GM23338 (cell line): ENCODE results near the gene RPS15. TPM values are rescaled to one million over a fixed set of nuclear protein-coding genes. Genes with fewer than 3 reads are reported as not detected.

Experiments
- ATAC-seq: fragments of 200-7000 bp; cut with Tn5 transposase; 3 replicates; pipeline ENCODE4 v1.9.1; 2020
- DNase-seq: peaks from one replicate; pipeline ENCODE4 v3.0.0-alpha.2; 2015; ENCODE audit warnings: low spot score
- H2AFZ ChIP-seq: fragments of 200-600 bp; sonication (generic); 2 replicates; pipeline ENCODE4 v1.8.0; 2016; ENCODE audit warnings: antibody characterized with exemption, mild to moderate bottlenecking, moderate library complexity
- H3F3A ChIP-seq: fragments of 200-600 bp; sonication (generic); replicated peaks from 2 replicates; pipeline ENCODE4 v1.8.0; 2017; ENCODE audit warnings: antibody characterized with exemption, mixed run types, low read depth
- H3K27ac ChIP-seq: fragments of 200-600 bp; sonication (generic); 2 replicates; pipeline ENCODE4 v1.6.1; 2016; ENCODE audit warnings: low read depth
- H3K27me3 ChIP-seq: fragments of 200-600 bp; sonication (generic); 2 replicates; pipeline ENCODE4 v1.8.0; 2016; ENCODE audit warnings: mild to moderate bottlenecking, mixed run types, moderate library complexity; ENCODE audit not compliant: insufficient read depth
- H3K36me3 ChIP-seq: fragments of 200-600 bp; sonication (generic); 2 replicates; pipeline ENCODE4 v1.8.0; 2016; ENCODE audit warnings: mild to moderate bottlenecking; ENCODE audit not compliant: insufficient read depth
- H3K4me1 ChIP-seq: fragments of 200-600 bp; sonication (generic); 2 replicates; pipeline ENCODE4 v1.8.0; 2016; ENCODE audit warnings: mild to moderate bottlenecking, moderate library complexity; ENCODE audit not compliant: insufficient read depth
- H3K4me2 ChIP-seq: fragments of 200-600 bp; sonication (generic); 2 replicates; pipeline ENCODE4 v1.7.1; 2017; ENCODE audit warnings: mixed run types
- H3K4me3 ChIP-seq: fragments of 200-600 bp; sonication (generic); 2 replicates; pipeline ENCODE4 v1.6.1; 2016; ENCODE audit warnings: mixed run types
- H3K79me2 ChIP-seq: fragments of 200-600 bp; sonication (generic); replicated peaks from 2 replicates; pipeline ENCODE4 v1.8.0; 2017; ENCODE audit warnings: mild to moderate bottlenecking; ENCODE audit not compliant: insufficient read depth
- H3K9me2 ChIP-seq: fragments of 200-600 bp; sonication (generic); 2 replicates; pipeline ENCODE4 v1.8.0; 2017; ENCODE audit not compliant: insufficient read depth
- H4K20me1 ChIP-seq: fragments of 200-600 bp; sonication (generic); replicated peaks from 2 replicates; pipeline ENCODE4 v1.8.0; 2017; ENCODE audit warnings: mild to moderate bottlenecking; ENCODE audit not compliant: insufficient read depth
- H3K27ac Mint-ChIP-seq: 2 replicates; pipeline ENCODE4 v1.8.0; 2020; ENCODE audit warnings: inconsistent platforms, mild to moderate bottlenecking, moderate library complexity, mixed read lengths
- H3K27me3 Mint-ChIP-seq: 3 replicates; pipeline ENCODE4 v1.8.0; 2022; ENCODE audit warnings: low read depth, mild to moderate bottlenecking, moderate library complexity, mixed read lengths, inconsistent platforms; ENCODE audit not compliant: insufficient read depth, poor library complexity
- H3K36me3 Mint-ChIP-seq: 3 replicates; pipeline ENCODE4 v1.8.0; 2021; ENCODE audit warnings: low read depth, mild to moderate bottlenecking, inconsistent platforms, moderate library complexity, mixed read lengths
- H3K4me1 Mint-ChIP-seq: 3 replicates; pipeline ENCODE4 v1.8.0; 2020; ENCODE audit warnings: mild to moderate bottlenecking, inconsistent platforms, mixed read lengths
- H3K4me3 Mint-ChIP-seq: 3 replicates; pipeline ENCODE4 v1.8.0; 2021; ENCODE audit warnings: moderate library complexity, mild to moderate bottlenecking, inconsistent platforms, mixed read lengths
- H3K9me3 Mint-ChIP-seq: 3 replicates; pipeline ENCODE4 v1.8.0; 2020; ENCODE audit warnings: moderate library complexity, mild to moderate bottlenecking, inconsistent platforms, mixed read lengths
- CREB1 ChIP-seq: fragments of 250-450 bp; sonication (Bioruptor Pico); IDR thresholded peaks from 2 replicates; pipeline ENCODE4 v1.5.0; 2020; ENCODE audit warnings: low read depth, mild to moderate bottlenecking, moderate library complexity
- CTCF ChIP-seq, 2 experiments: fragments of 200-600 bp in 1 of 2; sonication (generic) in 1 of 2; conservative IDR thresholded peaks; 2 replicates each; pipeline versions ENCODE4 v1.5.1 to v1.6.1; 2016 to 2017; ENCODE audit warnings: antibody characterized with exemption in 2 of 2, low read depth in 2 of 2, mild to moderate bottlenecking in 2 of 2, moderate library complexity in 1 of 2
- EZH2 ChIP-seq: fragments of 200-600 bp; sonication (generic); IDR thresholded peaks from one replicate; pipeline ENCODE4 v1.8.0; 2017; ENCODE audit warnings: antibody characterized with exemption, mild to moderate bottlenecking, low read depth; ENCODE audit not compliant: unreplicated experiment
- JUNB ChIP-seq: IDR thresholded peaks from one replicate; pipeline ENCODE4 v1.6.1; 2016; ENCODE audit warnings: antibody characterized with exemption; ENCODE audit not compliant: unreplicated experiment
- POLR2AphosphoS5 ChIP-seq: IDR thresholded peaks from 2 replicates; pipeline ENCODE4 v1.6.1; 2016; ENCODE audit warnings: antibody characterized with exemption, low read depth
- REST ChIP-seq: IDR thresholded peaks from one replicate; pipeline ENCODE4 v1.6.1; 2018; ENCODE audit warnings: antibody characterized with exemption; ENCODE audit not compliant: unreplicated experiment
- STAT1 ChIP-seq: IDR thresholded peaks from one replicate; pipeline ENCODE4 v1.6.1; 2016; ENCODE audit warnings: antibody characterized with exemption; ENCODE audit not compliant: unreplicated experiment
- ZNF114 ChIP-seq: fragments of 250-450 bp; sonication (Bioruptor Pico); IDR thresholded peaks from 2 replicates; pipeline ENCODE4 v1.5.0; 2020; ENCODE audit warnings: mild to moderate bottlenecking, moderate library complexity
- polyA plus RNA-seq: library from polyadenylated mRNA; unstranded; fragments of >200 nt; fragmentation: Nextera tagmentation; extraction: Ambion mirVana; gene quantifications from 2 replicates; pipeline ENCODE4 v1.2.1, GENCODE V29; 2016
- total RNA-seq: library from RNA; depleted of rRNA; stranded (reverse); fragments of >200 nt; shearing (Covaris generic); gene quantifications from 2 replicates; pipeline ENCODE4 v1.2.3, GENCODE V29; 2014

The RPS15 gene
- total and polyA plus RNA-seq, 2 experiments from 2014 or later, result 2,953 to 3,861 TPM

- no peaks in the 10 kb centered on the region for H3K9me2 ChIP-seq
- peaks cover 23% of the 10 kb centered on the region for H3K27me3 Mint-ChIP-seq
- peak overlapping the region; percentile 77 for H3K4me3 Mint-ChIP-seq
- H3K4me1 ChIP-seq, result peaks cover 10% of the 10 kb centered on the region; the same call in 1 of the 2 replicates
- ATAC-seq (peak; percentile 54), DNase-seq (peak; percentile 99)
- H3K27ac ChIP-seq, result no peak overlapping the region
- H2AFZ ChIP-seq, result peak overlapping the region; percentile 33; the same call in 1 of the 2 replicates
- peaks cover 34% of the 10 kb centered on the region for H4K20me1 ChIP-seq
- H3K9me3 Mint-ChIP-seq, result no peaks in the 10 kb centered on the region
- peaks cover 42% of the 10 kb centered on the region for H3K79me2 ChIP-seq
- peak; percentile 75 for TF ChIP-seq POLR2AphosphoS5
- TF ChIP-seq CREB1 (CRISPR knock-in tag), result peak; percentile 71
- TF ChIP-seq ZNF114 (CRISPR knock-in tag), result peak; percentile 75; the same call in 1 of the 2 replicates
- TF ChIP-seq REST, result peak; percentile 28
- TF ChIP-seq CTCF (conservative IDR thresholded peaks at IDR 0.05; ENCODE audit: low read depth in 2 of 2), result peak; percentile 58 to 73
- no peak for TF ChIP-seq EZH2
- no peak for TF ChIP-seq STAT1
- TF ChIP-seq JUNB, result no peak
- peak overlapping the region; percentile 81 for H3K4me2 ChIP-seq
- H3F3A ChIP-seq, result peaks cover 7% of the 10 kb centered on the region; the same call in 1 of the 2 replicates
- peak overlapping the region; percentile 82; the same call in 1 of the 2 replicates for H3K27ac Mint-ChIP-seq
- peak overlapping the region; percentile 72 for H3K4me3 ChIP-seq
- peaks cover 25% of the 10 kb centered on the region for H3K36me3 Mint-ChIP-seq
- H3K36me3 ChIP-seq, result no peaks in the 10 kb centered on the region
- peaks cover 3% of the 10 kb centered on the region; the same call in 1 of the 2 replicates for H3K27me3 ChIP-seq
- H3K4me1 Mint-ChIP-seq, result peaks cover 40% of the 10 kb centered on the region
Measured at GRCh38 chr19:1406774-1407527, 31.2 kb upstream of the RPS15 start.
